Body of pancreas (tissue), 4 donors: ENCODE data around the gene A3GALT2.

Source experiments
- CTCF ChIP-seq, 7 experiments: fragments of 450-650 bp in 4 of 7; fragments of 200-600 bp in 3 of 7; sonication (generic) in 3 of 7; IDR thresholded peaks; one replicate each; pipeline ENCODE4 v1.5.1; 2016 to 2019; ENCODE audit warnings: antibody characterized with exemption in 7 of 7
- POLR2A ChIP-seq, 3 donors: fragments of 450-650 bp; IDR thresholded peaks; one replicate each; pipeline ENCODE4 v1.6.1; 2016; ENCODE audit warnings: antibody characterized with exemption in 3 of 3, mild to moderate bottlenecking in 2 of 3

- no peak for TF ChIP-seq CTCF (IDR thresholded peaks at IDR 0.05)
- no peak for TF ChIP-seq POLR2A (IDR thresholded peaks at IDR 0.05)
Measured at GRCh38 chr1:33270379-33270778, 50.5 kb downstream of the A3GALT2 start.
